NCI-H524 (cell line): ENCODE results near the gene SWSAP1.

Source experiments
- DNase-seq, 2 experiments: peaks; one replicate each; lab custom pipeline; 2025; lab: John Stamatoyannopoulos, UW

SWSAP1 gene

DNA sequence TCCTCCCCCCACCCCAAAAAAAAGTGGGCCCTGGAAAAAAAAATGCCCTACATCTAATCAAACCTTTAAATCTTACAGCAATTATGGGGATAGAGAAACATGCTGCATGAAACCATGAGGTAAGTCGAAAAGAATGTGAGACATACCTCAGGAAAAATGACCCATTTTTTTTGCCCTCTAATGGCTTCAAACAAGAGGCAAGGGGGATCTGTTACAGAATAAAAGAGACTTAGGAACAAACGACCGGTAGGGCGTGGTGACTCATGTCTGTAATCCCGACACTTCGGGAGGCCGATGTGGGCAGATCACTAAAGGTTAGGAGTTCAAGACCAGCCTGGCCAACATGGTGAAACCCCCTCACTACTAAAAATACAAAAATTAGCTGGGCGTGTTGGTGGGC, 36.2 kb downstream of the SWSAP1 start:
- DNase-seq: no peak

- peak; percentile 94 to 99 for DNase-seq
Measured at GRCh38 chr19:11414544-11414943, 40.1 kb downstream of the SWSAP1 start.

DNA sequence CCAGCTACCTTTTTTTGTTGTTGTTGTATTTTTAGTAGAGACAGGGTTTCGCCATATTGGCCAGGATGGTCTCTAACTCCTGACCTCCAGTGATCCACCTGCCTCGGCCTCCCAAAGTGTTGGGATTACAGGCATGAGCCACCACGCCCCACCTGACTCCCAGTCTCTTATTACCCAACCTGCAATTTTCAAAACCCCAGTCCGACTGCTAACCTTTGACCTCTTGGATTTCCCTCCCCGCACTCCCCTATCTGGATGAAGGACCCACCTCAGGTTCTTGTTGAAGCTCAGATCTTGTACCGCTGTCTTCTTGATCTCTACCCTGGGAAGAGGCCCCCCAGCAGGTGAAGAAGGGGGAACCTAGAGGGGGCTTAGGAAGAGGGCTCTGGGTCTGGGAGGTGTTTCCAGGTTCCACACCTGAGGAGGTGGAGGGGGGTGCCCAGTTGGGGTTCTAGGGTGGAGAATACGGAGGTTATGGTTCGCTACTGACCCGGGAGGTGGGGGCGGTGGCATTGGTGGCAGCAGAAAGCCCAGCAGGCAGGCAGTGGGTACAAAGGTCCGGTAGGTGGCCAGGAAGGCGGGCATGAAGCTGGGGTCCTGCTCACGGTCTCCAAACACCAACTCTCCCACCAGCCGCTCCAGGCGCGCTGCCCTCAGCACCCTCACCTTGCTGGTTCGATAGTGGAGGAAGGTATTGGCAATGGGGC, 42.0 kb downstream of the SWSAP1 start:
- no peak for DNase-seq

DNA sequence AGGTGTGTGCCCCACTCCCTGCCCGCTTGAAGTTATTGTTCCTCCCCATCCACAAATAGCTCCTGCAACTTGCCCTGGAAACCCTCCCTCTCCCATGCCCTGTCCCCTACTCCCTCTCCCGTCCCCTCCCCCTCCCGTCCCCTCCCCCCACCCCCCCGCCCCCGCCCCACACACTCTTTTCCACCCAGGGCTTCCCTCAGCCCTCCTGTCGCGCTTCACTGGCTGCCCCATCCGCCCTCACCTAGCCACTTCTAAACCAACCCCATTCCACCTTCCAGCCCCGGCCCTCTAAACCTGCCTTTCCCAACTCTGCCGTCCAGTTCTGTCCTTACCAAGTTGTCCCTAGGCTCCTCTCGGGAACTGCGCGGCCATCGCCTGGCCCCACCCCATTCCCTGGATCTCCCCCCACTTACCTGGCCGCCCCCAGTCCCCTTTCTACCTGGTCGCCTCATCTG, 43.7 kb downstream of the SWSAP1 start:
- DNase-seq: no peak

- no peak for DNase-seq
Measured at GRCh38 chr19:11418549-11419506, 44.4 kb downstream of the SWSAP1 start, which contains the start of gene RGL3. RGL3 (minus strand) TSS chr19:11419314; CDS start chr19:11419278, 36 bp downstream.

DNA sequence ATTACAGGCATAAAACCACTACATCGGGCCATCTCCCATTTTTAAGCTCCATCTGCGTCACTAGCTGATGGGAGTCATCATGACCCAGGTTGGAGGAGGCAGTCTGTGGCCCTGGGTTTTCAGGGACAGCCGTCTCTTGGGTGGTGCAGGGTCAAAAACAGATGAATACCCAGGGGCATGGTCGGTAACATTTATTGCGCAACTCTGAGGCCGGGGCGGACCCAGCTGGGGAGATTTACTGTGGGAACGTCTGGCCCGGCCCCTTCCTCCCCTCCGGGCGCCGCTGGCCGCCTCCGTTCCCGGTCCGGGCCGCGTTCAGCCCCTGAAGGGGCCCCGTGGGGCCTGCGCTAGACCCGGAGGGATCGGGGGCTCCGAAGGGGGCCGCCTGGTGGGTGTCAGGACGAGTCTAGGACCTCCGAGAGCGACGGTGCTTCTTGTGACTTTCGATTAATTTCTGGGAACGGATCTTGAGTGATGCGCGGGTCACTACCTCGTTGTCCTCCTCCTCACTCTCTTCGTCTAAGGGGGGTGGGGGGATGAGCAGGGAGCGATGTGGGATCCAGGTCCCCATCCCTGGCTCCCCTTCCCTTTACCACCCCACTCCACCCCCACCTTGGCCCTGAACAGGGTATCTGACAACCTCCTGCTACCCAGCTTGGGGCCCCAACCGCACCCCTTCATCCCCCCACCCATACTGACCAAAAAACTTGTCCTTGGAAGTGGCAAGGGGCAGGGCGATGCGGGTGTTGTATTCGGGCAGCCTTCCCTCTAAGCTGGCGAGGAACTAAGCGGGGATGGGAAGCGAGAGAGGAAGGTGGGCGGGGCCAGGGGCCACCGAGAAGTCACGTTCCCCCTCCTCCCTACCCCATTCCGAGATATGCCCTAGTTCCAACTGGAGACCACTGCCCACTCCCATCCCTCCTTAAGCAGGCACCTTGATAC, 46.2 kb downstream of the SWSAP1 start:
- no peak for DNase-seq

DNA sequence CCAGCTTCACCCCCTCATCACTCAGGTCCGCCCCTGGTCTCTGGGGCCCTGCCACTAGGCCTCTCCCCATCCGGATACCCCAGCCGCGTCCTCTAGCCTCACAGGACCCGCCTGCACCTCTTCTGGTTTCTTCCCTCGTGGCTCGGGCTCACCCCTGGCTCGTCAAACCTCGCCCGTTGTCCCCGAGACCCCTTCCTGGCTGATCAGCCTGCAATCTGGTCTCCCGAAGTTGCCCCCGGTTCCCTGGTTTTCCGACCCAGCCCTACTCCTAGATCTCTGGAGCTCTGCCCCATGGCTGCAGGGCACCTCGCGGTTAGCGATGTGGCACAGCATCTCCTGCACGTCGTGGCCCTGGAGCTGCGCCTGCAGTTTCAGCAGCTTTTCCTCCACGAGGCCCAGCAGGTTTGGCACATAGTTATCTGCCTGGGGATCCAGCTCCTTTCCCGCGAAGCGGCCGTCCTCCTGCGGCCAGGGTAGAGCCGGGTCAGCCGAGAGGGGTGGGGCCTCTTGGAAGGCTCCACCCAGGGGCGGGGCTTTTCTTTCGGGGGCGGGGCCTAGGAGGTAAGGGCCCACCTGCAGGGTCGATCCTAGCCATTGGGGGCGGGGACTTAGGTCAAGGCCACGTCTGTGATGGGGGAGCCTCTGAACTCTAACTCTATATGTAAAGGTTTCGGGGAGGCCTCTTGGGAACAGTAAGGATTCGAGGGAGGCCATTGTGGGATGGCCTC, 47.1 kb downstream of the SWSAP1 start:
- no peak for DNase-seq

GRCh38 chr19:11422163-11423065, 47.9 kb downstream of the SWSAP1 start:
- peak; percentile 13 to 67 for DNase-seq

- DNase-seq: no peak
Measured at GRCh38 chr19:11423164-11423790, 48.8 kb downstream of the SWSAP1 start.

- DNase-seq: peak; percentile 14 to 35
Measured at GRCh38 chr19:11423791-11424181, 49.3 kb downstream of the SWSAP1 start.
